ENCODE data around the gene WBP2NL. TPM values are rescaled to one million over a fixed set of nuclear protein-coding genes. Genes with fewer than 3 reads are reported as not detected.

Gene WBP2NL
- total RNA-seq, 1 experiment from 2014 or later = 0.22 TPM

- no peaks in the 10 kb centered on the region for H3K23me2 ChIP-seq (ENCODE audit: insufficient read length, low read depth, low read length, poor library complexity, severe bottlenecking)
- no peak overlapping the region for H2BK20ac ChIP-seq (ENCODE audit: low read depth, low read length, poor library complexity, severe bottlenecking)
- H2BK12ac ChIP-seq (ENCODE audit: insufficient read length, low read depth, low read length) = no peak overlapping the region
- no peak overlapping the region for H2AFZ ChIP-seq (ENCODE audit: low read length)
- H3K4me1 ChIP-seq (ENCODE audit: insufficient read depth, low read length) = no peaks in the 10 kb centered on the region
- Mint-ChIP-seq H3K27ac (no peak overlapping the region), H3K36me3 (ENCODE audit: insufficient read depth in 1 of 3, low read depth in 3 of 3) (peaks cover 19 to 63% (median 61%) of the 10 kb centered on the region in 3 experiments; a peak in 6 of 7 replicates), H3K4me1 (no peaks in the 10 kb centered on the region), H3K27me3 (ENCODE audit: low read depth) (no peaks in the 10 kb centered on the region; the same call in 1 of the 2 replicates), H3K4me3 (no peak overlapping the region), H3K9me3 (no peaks in the 10 kb centered on the region)
- H3K27me3 ChIP-seq (ENCODE audit: insufficient read depth, low read length) = no peaks in the 10 kb centered on the region
- H4K20me1 ChIP-seq (ENCODE audit: control insufficient read depth, insufficient read depth, insufficient read length) = no peaks in the 10 kb centered on the region
- no peak overlapping the region for H3K4me2 ChIP-seq (ENCODE audit: insufficient read depth, insufficient read length, low read length)
- H3K27ac ChIP-seq (ENCODE audit: insufficient read length, low read depth, low read length) = no peak overlapping the region
- no peak for TF ChIP-seq CTCF (conservative IDR thresholded peaks at IDR 0.05)
- H3K18ac ChIP-seq (ENCODE audit: insufficient read length, low read depth, low read length) = no peak overlapping the region
- H4K5ac ChIP-seq (ENCODE audit: insufficient read length, low read depth, low read length) = no peak overlapping the region
- no peak overlapping the region for H4K91ac ChIP-seq (ENCODE audit: insufficient read length, low read depth, low read length)
- H3K79me1 ChIP-seq (ENCODE audit: insufficient read depth, low read depth, low read length, poor library complexity, severe bottlenecking) = no peaks in the 10 kb centered on the region
- no peak overlapping the region for H2BK15ac ChIP-seq (ENCODE audit: low read depth, low read length)
- no peak overlapping the region for H3K4ac ChIP-seq (ENCODE audit: low read depth, low read length)
- no peaks in the 10 kb centered on the region for H3K9me3 ChIP-seq (ENCODE audit: control insufficient read depth, low read depth, low read length)
- no peaks in the 10 kb centered on the region for H3K79me2 ChIP-seq (ENCODE audit: insufficient read depth, low read length)
- WGBS (ENCODE audit: extremely low coverage, insufficient read length, low lambda C conversion rate) = no CpG with 5 or more reads among the region's 7 CpGs
- H3K14ac ChIP-seq (ENCODE audit: insufficient read depth, low read length) = no peak overlapping the region
- no peak overlapping the region for H3K56ac ChIP-seq (ENCODE audit: insufficient read length, low read depth, low read length)
- DNase-seq = no peak
- H4K8ac ChIP-seq (replicated peaks; ENCODE audit: insufficient read length, low read depth, low read length) = no peak overlapping the region
- H3T11ph ChIP-seq (ENCODE audit: low read length) = no peak overlapping the region
- H2BK5ac ChIP-seq (ENCODE audit: insufficient read length, low read length) = no peak overlapping the region
- H2AK5ac ChIP-seq (ENCODE audit: insufficient read length, low read length) = no peak overlapping the region
- H3K9ac ChIP-seq (ENCODE audit: extremely low read depth, insufficient read length, low read length) = no peak overlapping the region
- H2BK120ac ChIP-seq (ENCODE audit: low read depth, low read length, poor library complexity, severe bottlenecking) = no peak overlapping the region
- H3K23ac ChIP-seq (ENCODE audit: insufficient read length, low read depth, low read length) = no peak overlapping the region
Observed at GRCh38 chr22:41991111-41991510, 7.5 kb upstream of the WBP2NL start.
